Peyer's patch (tissue), 4 donors: Measurements from ENCODE around the gene FANCE. TPM values are rescaled to one million over a fixed set of nuclear protein-coding genes. Genes with fewer than 3 reads are reported as not detected.
A peak's percentile ranks its signal among the peaks of the same experiment; 100 is the strongest.

ENCODE experiments used
- DNase-seq, 3 donors: peaks; one replicate each; pipeline ENCODE4 v3.0.0-alpha.2; 2017 to 2019
- H3K27ac ChIP-seq, 4 donors: fragments of 200-600 bp; sonication (generic); one replicate each; pipeline ENCODE4 v1.5.1; 2016 to 2019
- H3K27me3 ChIP-seq, 2 donors: fragments of 200-600 bp; sonication (generic); one replicate each; pipeline ENCODE4 v1.5.1; 2019
- H3K36me3 ChIP-seq, 3 donors: fragments of 200-600 bp; sonication (generic); one replicate each; pipeline ENCODE4 v1.5.1; 2016 to 2019
- H3K4me1 ChIP-seq, 4 donors: fragments of 200-600 bp; sonication (generic); one replicate each; pipeline ENCODE4 v1.5.1; 2016 to 2019
- H3K4me3 ChIP-seq, 4 donors: fragments of 200-600 bp; sonication (generic); 1 replicate in 3 of 4; 2 replicates in 1 of 4; pipeline ENCODE4 v1.5.1; 2016 to 2019; ENCODE audit warnings: mild to moderate bottlenecking in 1 of 4
- H3K9me3 ChIP-seq, 4 donors: fragments of 200-600 bp; sonication (generic); one replicate each; pipeline ENCODE4 v1.5.1; 2016 to 2019; ENCODE audit warnings: mild to moderate bottlenecking in 1 of 4
- POLR2A ChIP-seq, 2 donors: fragments of 450-650 bp; IDR thresholded peaks; one replicate each; pipeline ENCODE4 v1.5.1; 2017; ENCODE audit warnings: antibody characterized with exemption in 2 of 2, mild to moderate bottlenecking in 2 of 2, moderate library complexity in 2 of 2
- total RNA-seq, 4 donors: library from RNA; depleted of rRNA; stranded (reverse); fragments of >200 nt; gene quantifications; one replicate each; pipeline ENCODE4 v1.1.0, GENCODE V29; 2016
- TF ChIP-seq, protein P1 (sequence below), 6 experiments: fragments of 450-650 bp in 4 of 6; fragments of 200-600 bp in 2 of 6; sonication (generic) in 1 of 6; IDR thresholded peaks; one replicate each; pipeline ENCODE4 v1.5.1; 2017 to 2019; ENCODE audit warnings: antibody characterized with exemption in 6 of 6, mild to moderate bottlenecking in 3 of 6, moderate library complexity in 1 of 6

FANCE gene
- total RNA-seq, 4 donors from 2014 or later: 1.8 to 7.4 (median 4.2) TPM

DNA sequence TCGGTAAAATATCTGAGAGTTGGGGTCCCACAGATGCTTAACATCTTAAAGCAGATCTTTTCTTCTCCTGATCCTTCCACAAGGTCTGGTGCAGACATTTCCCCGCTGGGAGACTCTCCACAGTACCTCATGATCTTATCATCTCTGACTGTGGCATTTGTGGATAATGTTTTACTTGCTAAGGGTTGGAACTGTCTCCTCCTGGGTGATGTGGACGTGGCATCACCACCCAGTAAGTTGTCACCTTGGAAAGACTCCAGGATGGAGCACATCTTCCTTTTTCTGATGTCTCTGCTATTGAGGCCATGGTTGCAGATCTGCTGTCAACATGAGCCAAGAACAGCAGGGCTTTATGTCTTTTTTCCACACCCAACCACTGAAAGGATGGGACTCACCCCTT, 42.0 kb upstream of the FANCE start:
- Histone ChIP-seq H3K27ac (no peak overlapping the region), H3K9me3 (no peaks in the 10 kb centered on the region), H3K4me1 (peaks cover 0 to 7% (median 0%) of the 10 kb centered on the region in 4 donors), H3K27me3 (no peaks in the 10 kb centered on the region), H3K36me3 (peaks cover 0 to 38% (median 0%) of the 10 kb centered on the region in 3 donors), H3K4me3 (no peak overlapping the region)
- no peak for TF ChIP-seq POLR2A (IDR thresholded peaks at IDR 0.05)
- TF ChIP-seq, protein P1, sequence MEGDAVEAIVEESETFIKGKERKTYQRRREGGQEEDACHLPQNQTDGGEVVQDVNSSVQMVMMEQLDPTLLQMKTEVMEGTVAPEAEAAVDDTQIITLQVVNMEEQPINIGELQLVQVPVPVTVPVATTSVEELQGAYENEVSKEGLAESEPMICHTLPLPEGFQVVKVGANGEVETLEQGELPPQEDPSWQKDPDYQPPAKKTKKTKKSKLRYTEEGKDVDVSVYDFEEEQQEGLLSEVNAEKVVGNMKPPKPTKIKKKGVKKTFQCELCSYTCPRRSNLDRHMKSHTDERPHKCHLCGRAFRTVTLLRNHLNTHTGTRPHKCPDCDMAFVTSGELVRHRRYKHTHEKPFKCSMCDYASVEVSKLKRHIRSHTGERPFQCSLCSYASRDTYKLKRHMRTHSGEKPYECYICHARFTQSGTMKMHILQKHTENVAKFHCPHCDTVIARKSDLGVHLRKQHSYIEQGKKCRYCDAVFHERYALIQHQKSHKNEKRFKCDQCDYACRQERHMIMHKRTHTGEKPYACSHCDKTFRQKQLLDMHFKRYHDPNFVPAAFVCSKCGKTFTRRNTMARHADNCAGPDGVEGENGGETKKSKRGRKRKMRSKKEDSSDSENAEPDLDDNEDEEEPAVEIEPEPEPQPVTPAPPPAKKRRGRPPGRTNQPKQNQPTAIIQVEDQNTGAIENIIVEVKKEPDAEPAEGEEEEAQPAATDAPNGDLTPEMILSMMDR (IDR thresholded peaks at IDR 0.05): no peak
- DNase-seq: no peak

DNA sequence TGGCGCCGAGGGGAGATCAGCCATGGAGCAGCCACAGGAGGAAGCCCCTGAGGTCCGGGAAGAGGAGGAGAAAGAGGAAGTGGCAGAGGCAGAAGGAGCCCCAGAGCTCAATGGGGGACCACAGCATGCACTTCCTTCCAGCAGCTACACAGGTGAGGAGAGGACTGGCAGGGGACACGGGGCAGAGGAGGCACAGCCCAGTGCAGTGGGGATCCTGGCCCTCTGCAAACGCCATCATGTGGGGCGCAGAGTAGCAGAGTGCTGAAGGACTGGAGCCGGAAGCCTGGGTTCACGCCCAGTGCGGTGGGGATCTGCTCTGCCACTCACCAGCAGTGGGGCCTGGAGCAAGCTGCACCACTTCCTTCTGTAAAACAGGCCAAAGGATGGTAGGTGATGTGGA, 41.1 kb upstream of the FANCE start:
- Histone ChIP-seq H3K27me3 (no peaks in the 10 kb centered on the region), H3K36me3 (peaks cover 0 to 38% (median 0%) of the 10 kb centered on the region in 3 donors), H3K27ac (no peak overlapping the region), H3K4me1 (peaks cover 0 to 12% (median 0%) of the 10 kb centered on the region in 4 donors), H3K4me3 (no peak overlapping the region), H3K9me3 (no peaks in the 10 kb centered on the region)
- no peak for DNase-seq
- TF ChIP-seq, protein P1 (IDR thresholded peaks at IDR 0.05): no peak
- no peak for TF ChIP-seq POLR2A (IDR thresholded peaks at IDR 0.05)

DNA sequence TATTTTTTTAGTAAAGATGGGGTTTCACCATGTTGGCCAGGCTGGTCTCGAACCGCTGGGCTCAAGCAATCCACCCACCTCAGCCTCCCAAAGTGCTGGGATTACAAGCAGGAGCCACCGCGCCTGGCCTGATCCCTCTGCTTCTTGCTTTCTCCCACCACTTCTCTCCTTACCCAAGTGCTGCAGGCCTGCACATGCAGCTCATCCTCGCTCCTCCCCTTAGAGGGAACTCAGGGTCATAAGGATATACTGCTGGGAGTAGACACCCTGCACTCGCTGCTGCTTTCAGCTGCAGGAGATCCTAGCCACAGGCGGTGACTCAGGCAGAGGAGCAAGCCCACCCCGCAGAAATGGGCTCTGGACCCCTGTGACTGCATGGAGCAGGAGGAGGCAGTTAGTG, 40.0 kb upstream of the FANCE start:
- TF ChIP-seq, protein P1 (IDR thresholded peaks at IDR 0.05): no peak
- no peak for TF ChIP-seq POLR2A (IDR thresholded peaks at IDR 0.05)
- Histone ChIP-seq H3K36me3 (peaks cover 0 to 38% (median 0%) of the 10 kb centered on the region in 3 donors), H3K9me3 (no peaks in the 10 kb centered on the region)

DNA sequence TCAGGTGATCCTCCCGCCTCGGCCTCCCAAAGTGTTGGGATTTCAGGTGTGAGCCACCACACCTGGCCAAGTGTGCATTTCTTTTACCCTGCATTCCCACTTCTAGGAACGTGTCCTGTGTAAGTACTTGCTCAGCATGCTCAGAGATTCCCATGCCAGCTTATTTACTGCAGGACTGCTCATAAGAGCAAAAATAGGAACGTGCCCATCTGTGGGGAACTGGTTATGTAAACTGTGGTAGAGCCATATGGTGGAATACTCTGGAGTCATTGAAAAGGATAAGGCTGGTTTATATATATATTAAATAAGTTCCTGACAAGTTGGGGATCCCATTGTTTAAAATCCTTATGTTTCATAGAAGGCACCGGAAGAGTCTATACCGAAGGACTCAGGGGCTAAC, 38.2 kb upstream of the FANCE start:
- no peak overlapping the region for H3K27ac ChIP-seq
- DNase-seq: no peak
- no peaks in the 10 kb centered on the region for H3K27me3 ChIP-seq
- H3K4me3 ChIP-seq: no peak overlapping the region
- H3K4me1 ChIP-seq: peaks cover 0 to 30% (median 6%) of the 10 kb centered on the region in 4 donors
- H3K9me3 ChIP-seq: no peaks in the 10 kb centered on the region
- no peak for TF ChIP-seq POLR2A (IDR thresholded peaks at IDR 0.05)
- TF ChIP-seq, protein P1 (IDR thresholded peaks at IDR 0.05): no peak
- peaks cover 0 to 38% (median 0%) of the 10 kb centered on the region in 3 donors for H3K36me3 ChIP-seq

More for the DNA sequence above, 40.0 kb upstream of the FANCE start:
- no peak for DNase-seq
- Histone ChIP-seq H3K4me1 (peaks cover 0 to 12% (median 0%) of the 10 kb centered on the region in 4 donors), H3K27me3 (no peaks in the 10 kb centered on the region), H3K4me3 (no peak overlapping the region), H3K27ac (no peak overlapping the region)

DNA sequence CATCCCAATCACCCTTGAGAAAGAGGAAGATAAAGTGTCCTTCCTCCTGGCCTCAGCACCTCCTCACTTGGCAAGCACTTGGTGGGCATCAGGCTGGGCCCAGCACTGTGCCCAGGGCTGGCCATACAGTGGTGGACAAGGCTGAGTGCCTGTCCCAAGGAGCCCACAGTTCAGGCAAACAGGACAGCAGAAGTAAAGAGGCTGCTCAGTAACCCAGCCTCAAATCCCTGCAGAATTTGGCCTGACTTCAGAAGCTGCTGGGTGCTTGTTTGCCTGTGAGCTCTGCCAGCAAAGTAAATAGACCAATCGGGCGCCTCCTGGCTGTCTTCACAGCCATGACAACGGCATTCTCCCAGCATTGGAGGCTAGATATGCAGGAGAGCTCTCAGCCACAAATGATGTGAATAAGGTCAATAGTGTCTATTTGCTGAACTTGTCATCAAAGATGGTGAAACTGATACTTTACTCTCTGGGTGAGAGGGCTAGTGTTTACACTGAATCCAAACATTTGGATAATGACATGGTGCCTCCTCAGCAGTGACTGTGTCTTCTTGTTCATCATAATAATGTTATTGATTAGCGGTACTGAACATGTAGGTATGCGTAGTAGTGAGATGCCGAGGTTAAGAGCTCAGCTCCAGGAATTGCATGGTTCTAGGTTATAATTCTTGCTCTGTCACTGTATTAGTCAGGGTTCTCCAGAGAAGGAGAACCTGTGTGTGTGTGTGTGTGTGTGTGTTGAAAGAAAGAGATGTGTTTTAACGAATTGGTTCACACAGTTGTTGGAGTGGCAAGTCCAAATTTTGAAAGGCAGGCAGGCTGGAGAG, 36.9 kb upstream of the FANCE start:
- DNase-seq: peak; percentile 28 to 80 (median 71)
- Histone ChIP-seq H3K9me3 (no peaks in the 10 kb centered on the region), H3K36me3 (peaks cover 0 to 45% (median 0%) of the 10 kb centered on the region in 3 donors), H3K4me1 (peaks cover 0 to 41% (median 7%) of the 10 kb centered on the region in 4 donors), H3K27ac (no peak overlapping the region), H3K4me3 (no peak overlapping the region), H3K27me3 (no peaks in the 10 kb centered on the region)
- no peak for TF ChIP-seq POLR2A (IDR thresholded peaks at IDR 0.05)
- TF ChIP-seq, protein P1 (IDR thresholded peaks at IDR 0.05): peak in 4 of 6 experiments; percentile 42 to 77 (median 74)
